ENCODE results near the gene PAX8.
"Not testable (repeated sequence)": the region's sequence is repeated elsewhere in the genome, so short reads cannot be mapped to it uniquely, and the experiment has no call there.

Gene PAX8

GRCh38 chr2:113311191-113311590 lies 32.5 kb upstream of the PAX8 start:
- in situ Hi-C loops (cut with HindIII; ENCODE audit: low pct_ligation_motif_present, low sequenced_read_pairs): not testable (repeated sequence)

GRCh38 chr2:113309655-113310387 lies 31.1 kb upstream of the PAX8 start:
- Histone ChIP-seq H3K4me3 (ENCODE audit: low read depth, low read length) (no peak overlapping the region), H3K27me3 (replicated peaks) (no peaks in the 10 kb centered on the region), H3K36me3 (replicated peaks) (no peaks in the 10 kb centered on the region), H3K27ac (no peak overlapping the region)
- in situ Hi-C loops (cut with HindIII; ENCODE audit: low pct_ligation_motif_present, low sequenced_read_pairs): no loop called here
- DNase-seq: no peak
- no peak for TF ChIP-seq CTCF (IDR thresholded peaks at IDR 0.05; ENCODE audit: low read depth, low read length, missing control alignments)

More at GRCh38 chr2:113311191-113311590, 32.5 kb upstream of the PAX8 start:
- H3K27ac ChIP-seq; H3K27me3 ChIP-seq (replicated peaks); H3K4me3 ChIP-seq (ENCODE audit: low read depth, low read length); DNase-seq; H3K36me3 ChIP-seq (replicated peaks): not testable (repeated sequence)

- H3K4me3 ChIP-seq (ENCODE audit: low read depth, low read length); in situ Hi-C loops (cut with HindIII; ENCODE audit: low pct_ligation_motif_present, low sequenced_read_pairs); H3K36me3 ChIP-seq (replicated peaks); DNase-seq; H3K27ac ChIP-seq; H3K27me3 ChIP-seq (replicated peaks): not testable (repeated sequence)
- TF ChIP-seq CTCF (IDR thresholded peaks at IDR 0.05; ENCODE audit: low read depth, low read length, missing control alignments): peak; percentile 42
Measured at GRCh38 chr2:113308784-113309183, 30.1 kb upstream of the PAX8 start.

GRCh38 chr2:113306207-113306606 lies 27.5 kb upstream of the PAX8 start:
- H3K4me3 ChIP-seq (ENCODE audit: low read depth, low read length); H3K27ac ChIP-seq; DNase-seq; H3K27me3 ChIP-seq (replicated peaks); in situ Hi-C loops (cut with HindIII; ENCODE audit: low pct_ligation_motif_present, low sequenced_read_pairs); H3K36me3 ChIP-seq (replicated peaks): not testable (repeated sequence)

GRCh38 chr2:113305749-113306148 lies 27.0 kb upstream of the PAX8 start:
- H3K27me3 ChIP-seq (replicated peaks); H3K27ac ChIP-seq; DNase-seq; in situ Hi-C loops (cut with HindIII; ENCODE audit: low pct_ligation_motif_present, low sequenced_read_pairs); H3K4me3 ChIP-seq (ENCODE audit: low read depth, low read length); H3K36me3 ChIP-seq (replicated peaks): not testable (repeated sequence)

- Histone ChIP-seq H3K4me3 (ENCODE audit: low read depth, low read length) (no peak overlapping the region), H3K36me3 (replicated peaks) (no peaks in the 10 kb centered on the region), H3K27me3 (replicated peaks) (no peaks in the 10 kb centered on the region), H3K27ac (no peak overlapping the region)
- in situ Hi-C loops (cut with HindIII; ENCODE audit: low pct_ligation_motif_present, low sequenced_read_pairs): no loop called here
- TF ChIP-seq CTCF (IDR thresholded peaks at IDR 0.05; ENCODE audit: low read depth, low read length, missing control alignments): no peak
- no peak for DNase-seq
Measured at GRCh38 chr2:113305146-113305545, 26.4 kb upstream of the PAX8 start.

- no peaks in the 10 kb centered on the region for H3K36me3 ChIP-seq (replicated peaks)
- no peak for TF ChIP-seq CTCF (IDR thresholded peaks at IDR 0.05; ENCODE audit: low read depth, low read length, missing control alignments)
- H3K4me3 ChIP-seq (ENCODE audit: low read depth, low read length): no peak overlapping the region
- no peak overlapping the region for H3K27ac ChIP-seq
- in situ Hi-C loops (cut with HindIII; ENCODE audit: low pct_ligation_motif_present, low sequenced_read_pairs): no loop called here
- DNase-seq: no peak
- no peaks in the 10 kb centered on the region for H3K27me3 ChIP-seq (replicated peaks)
Measured at GRCh38 chr2:113304702-113305101, 26.0 kb upstream of the PAX8 start.

- H3K36me3 ChIP-seq (replicated peaks); DNase-seq; H3K27ac ChIP-seq; H3K4me3 ChIP-seq (ENCODE audit: low read depth, low read length); in situ Hi-C loops (cut with HindIII; ENCODE audit: low pct_ligation_motif_present, low sequenced_read_pairs); H3K27me3 ChIP-seq (replicated peaks): not testable (repeated sequence)
Measured at GRCh38 chr2:113302216-113302980, 23.7 kb upstream of the PAX8 start.
